ENCODE measurements around the gene NBPF3.

The NBPF3 gene

GRCh38 chr1:21491488-21492355 is 51.8 kb downstream of the NBPF3 start:
- H3K9me3 ChIP-seq (ENCODE audit: control insufficient read depth, low read length): peaks cover 2% of the 10 kb centered on the region
- no peaks in the 10 kb centered on the region for H3K4me1 ChIP-seq (ENCODE audit: control insufficient read depth, insufficient read depth, low read length)
- no peaks in the 10 kb centered on the region for H3K36me3 ChIP-seq (ENCODE audit: control insufficient read depth, insufficient read depth, low read length)
- H3K27ac ChIP-seq (ENCODE audit: insufficient read depth, low read depth, low read length, poor library complexity, severe bottlenecking): no peak overlapping the region
- WGBS, 2 experiments: 81 to 83% methylated on average over 8 of the region's 8 CpGs
- H3K4me3 ChIP-seq (ENCODE audit: insufficient read depth, low read depth, low read length): no peak overlapping the region
- H3K27me3 ChIP-seq (ENCODE audit: control insufficient read depth, insufficient read depth, low read length, poor library complexity, severe bottlenecking): no peaks in the 10 kb centered on the region

DNA sequence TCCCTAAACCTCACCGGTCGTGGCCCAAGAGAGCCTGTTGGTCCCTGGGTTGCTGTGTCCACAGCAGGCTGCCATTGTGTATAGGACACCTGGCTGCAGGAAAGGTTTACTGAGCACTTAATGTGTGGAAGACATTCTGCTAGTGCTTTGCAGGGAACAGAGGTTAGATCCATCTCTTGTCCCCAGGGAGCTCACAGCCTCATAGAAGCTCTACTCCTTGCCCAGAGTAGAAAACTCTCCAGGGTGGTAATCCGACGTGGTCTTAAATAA is 52.4 kb downstream of the NBPF3 start:
- Histone ChIP-seq H3K4me1 (ENCODE audit: control insufficient read depth, insufficient read depth, low read length) (no peaks in the 10 kb centered on the region), H3K27ac (ENCODE audit: insufficient read depth, low read depth, low read length, poor library complexity, severe bottlenecking) (no peak overlapping the region), H3K4me3 (ENCODE audit: insufficient read depth, low read depth, low read length) (no peak overlapping the region), H3K27me3 (ENCODE audit: control insufficient read depth, insufficient read depth, low read length, poor library complexity, severe bottlenecking) (no peaks in the 10 kb centered on the region), H3K9me3 (ENCODE audit: control insufficient read depth, low read length) (peaks cover 2% of the 10 kb centered on the region), H3K36me3 (ENCODE audit: control insufficient read depth, insufficient read depth, low read length) (no peaks in the 10 kb centered on the region)
- 55 to 60% methylated on average over 4 of the region's 4 CpGs for WGBS, 2 experiments

GRCh38 chr1:21494196-21494595 is 54.3 kb downstream of the NBPF3 start:
- 80 to 82% methylated on average over 6 of the region's 6 CpGs for WGBS, 2 experiments
- peaks cover 2% of the 10 kb centered on the region for H3K9me3 ChIP-seq (ENCODE audit: control insufficient read depth, low read length)
- H3K36me3 ChIP-seq (ENCODE audit: control insufficient read depth, insufficient read depth, low read length): no peaks in the 10 kb centered on the region
- no peak overlapping the region for H3K27ac ChIP-seq (ENCODE audit: insufficient read depth, low read depth, low read length, poor library complexity, severe bottlenecking)
- H3K27me3 ChIP-seq (ENCODE audit: control insufficient read depth, insufficient read depth, low read length, poor library complexity, severe bottlenecking): no peaks in the 10 kb centered on the region
- no peak overlapping the region for H3K4me3 ChIP-seq (ENCODE audit: insufficient read depth, low read depth, low read length)
- H3K4me1 ChIP-seq (ENCODE audit: control insufficient read depth, insufficient read depth, low read length): no peaks in the 10 kb centered on the region

DNA sequence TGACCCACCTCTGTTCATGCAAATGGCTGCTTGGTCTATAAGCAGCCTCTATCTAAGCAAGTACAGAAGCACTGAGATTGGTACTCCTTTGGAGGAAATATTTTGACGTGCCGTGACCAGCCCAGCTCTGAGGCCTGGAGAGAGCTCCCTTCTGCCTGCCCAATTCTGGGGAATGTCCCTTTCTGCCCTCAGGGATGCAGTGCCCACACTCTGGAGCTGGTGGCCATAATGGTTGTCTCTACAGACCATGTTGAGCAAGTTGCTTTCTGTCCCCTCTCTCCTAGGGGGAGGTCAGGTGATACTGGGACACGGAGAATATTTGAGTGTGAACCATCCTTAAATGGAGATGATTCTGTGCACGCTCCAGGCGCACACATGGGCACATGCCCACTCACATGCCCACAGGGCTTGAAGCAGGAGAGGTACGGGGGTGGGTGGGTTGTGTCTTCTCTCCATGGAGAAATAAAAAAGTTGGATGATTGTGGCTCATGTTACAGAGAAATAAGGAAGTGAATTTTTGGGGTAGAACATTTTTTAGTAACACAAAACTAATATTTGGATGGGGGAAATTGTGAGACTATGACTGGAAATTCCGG is 55.4 kb downstream of the NBPF3 start:
- no peak overlapping the region for H3K27ac ChIP-seq (ENCODE audit: insufficient read depth, low read depth, low read length, poor library complexity, severe bottlenecking)
- H3K36me3 ChIP-seq (ENCODE audit: control insufficient read depth, insufficient read depth, low read length): no peaks in the 10 kb centered on the region
- no peak overlapping the region for H3K4me3 ChIP-seq (ENCODE audit: insufficient read depth, low read depth, low read length)
- peaks cover 2% of the 10 kb centered on the region for H3K9me3 ChIP-seq (ENCODE audit: control insufficient read depth, low read length)
- H3K4me1 ChIP-seq (ENCODE audit: control insufficient read depth, insufficient read depth, low read length): no peaks in the 10 kb centered on the region
- no peaks in the 10 kb centered on the region for H3K27me3 ChIP-seq (ENCODE audit: control insufficient read depth, insufficient read depth, low read length, poor library complexity, severe bottlenecking)
- WGBS, 2 experiments: 96% methylated on average over 7 of the region's 7 CpGs

DNA sequence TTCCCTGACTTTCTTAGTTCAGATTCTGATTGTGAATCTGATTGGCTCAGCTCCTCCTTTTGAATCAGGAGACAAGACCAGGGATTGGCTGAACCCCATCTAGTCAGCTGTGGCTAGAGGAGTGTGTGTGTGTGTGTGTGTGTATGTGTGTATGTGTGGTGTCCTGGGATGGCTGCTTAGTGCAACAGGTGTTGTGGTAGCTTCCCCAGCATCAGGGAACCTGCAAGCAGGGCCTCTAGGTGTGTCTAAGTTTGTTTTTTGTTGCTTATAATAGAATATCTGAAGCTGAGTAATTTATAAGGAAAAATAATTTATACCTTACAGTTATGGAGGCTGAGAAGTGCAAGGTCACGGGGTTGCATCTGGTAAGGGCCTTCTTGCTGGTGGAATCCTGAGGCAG is 56.1 kb downstream of the NBPF3 start:
- Histone ChIP-seq H3K27me3 (ENCODE audit: control insufficient read depth, insufficient read depth, low read length, poor library complexity, severe bottlenecking) (no peaks in the 10 kb centered on the region), H3K4me3 (ENCODE audit: insufficient read depth, low read depth, low read length) (no peak overlapping the region), H3K4me1 (ENCODE audit: control insufficient read depth, insufficient read depth, low read length) (no peaks in the 10 kb centered on the region), H3K9me3 (ENCODE audit: control insufficient read depth, low read length) (no peaks in the 10 kb centered on the region), H3K27ac (ENCODE audit: insufficient read depth, low read depth, low read length, poor library complexity, severe bottlenecking) (no peak overlapping the region), H3K36me3 (ENCODE audit: control insufficient read depth, insufficient read depth, low read length) (no peaks in the 10 kb centered on the region)
- WGBS, 2 experiments: 94 to 95% methylated on average over 1 of the region's 1 CpG

DNA sequence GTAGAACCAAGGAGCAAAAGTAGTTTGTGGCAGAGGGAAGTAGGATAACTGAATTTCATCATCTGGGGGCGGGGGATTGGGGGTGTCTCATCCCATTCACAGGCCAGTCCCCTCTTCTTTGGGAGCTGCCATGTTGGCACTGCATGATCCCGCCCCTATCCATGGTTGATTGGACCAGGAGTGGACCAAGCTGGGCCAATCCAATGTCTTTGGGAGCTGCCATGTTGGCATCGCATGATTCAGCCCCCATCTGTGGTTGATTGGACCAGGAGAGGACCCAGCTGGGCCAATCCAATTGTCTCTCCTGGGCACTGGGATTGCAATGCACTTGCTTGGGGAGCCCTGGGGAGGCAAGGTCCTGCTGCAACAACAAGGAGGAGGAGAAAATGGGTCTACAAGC is 56.9 kb downstream of the NBPF3 start:
- 89 to 93% methylated on average over 3 of the region's 3 CpGs for WGBS, 2 experiments
- Histone ChIP-seq H3K9me3 (ENCODE audit: control insufficient read depth, low read length) (no peaks in the 10 kb centered on the region), H3K27ac (ENCODE audit: insufficient read depth, low read depth, low read length, poor library complexity, severe bottlenecking) (no peak overlapping the region), H3K4me1 (ENCODE audit: control insufficient read depth, insufficient read depth, low read length) (no peaks in the 10 kb centered on the region), H3K27me3 (ENCODE audit: control insufficient read depth, insufficient read depth, low read length, poor library complexity, severe bottlenecking) (no peaks in the 10 kb centered on the region), H3K36me3 (ENCODE audit: control insufficient read depth, insufficient read depth, low read length) (no peaks in the 10 kb centered on the region), H3K4me3 (ENCODE audit: insufficient read depth, low read depth, low read length) (no peak overlapping the region)

DNA sequence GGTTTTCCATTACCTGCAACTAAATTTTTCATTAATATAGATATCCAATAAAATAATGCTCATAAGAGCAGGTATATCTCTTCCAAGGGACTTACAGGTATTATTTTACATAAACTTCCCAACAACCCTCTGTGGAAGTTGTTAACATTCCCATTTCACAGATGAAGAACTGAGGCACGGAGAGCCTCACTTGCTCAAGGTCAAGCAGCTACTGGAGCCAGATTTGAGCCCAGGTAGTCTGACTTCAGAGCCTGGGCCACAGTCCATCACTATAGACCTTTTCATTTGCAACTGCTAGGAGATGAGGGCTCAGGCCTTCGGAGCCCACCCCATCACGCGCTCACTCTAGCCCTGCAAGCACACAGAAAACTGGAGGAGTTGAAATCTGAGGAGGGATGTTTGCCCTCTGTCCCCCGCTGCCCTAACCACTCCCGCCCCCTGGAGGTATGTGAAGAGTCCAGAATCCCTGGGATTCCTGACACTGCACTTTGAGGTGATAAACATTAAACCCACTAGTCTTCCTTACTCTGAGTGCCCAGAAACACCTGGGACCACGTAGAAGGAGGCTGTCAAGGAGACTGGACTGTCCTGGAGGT is 57.6 kb downstream of the NBPF3 start:
- H3K9me3 ChIP-seq (ENCODE audit: control insufficient read depth, low read length): no peaks in the 10 kb centered on the region
- no peaks in the 10 kb centered on the region for H3K36me3 ChIP-seq (ENCODE audit: control insufficient read depth, insufficient read depth, low read length)
- no peaks in the 10 kb centered on the region for H3K27me3 ChIP-seq (ENCODE audit: control insufficient read depth, insufficient read depth, low read length, poor library complexity, severe bottlenecking)
- no peak overlapping the region for H3K27ac ChIP-seq (ENCODE audit: insufficient read depth, low read depth, low read length, poor library complexity, severe bottlenecking)
- H3K4me1 ChIP-seq (ENCODE audit: control insufficient read depth, insufficient read depth, low read length): no peaks in the 10 kb centered on the region
- 44 to 47% methylated on average over 4 to 7 of the region's 7 CpGs for WGBS, 2 experiments
- no peak overlapping the region for H3K4me3 ChIP-seq (ENCODE audit: insufficient read depth, low read depth, low read length)

- Histone ChIP-seq H3K4me3 (ENCODE audit: insufficient read depth, low read depth, low read length) (no peak overlapping the region), H3K9me3 (ENCODE audit: control insufficient read depth, low read length) (no peaks in the 10 kb centered on the region), H3K4me1 (ENCODE audit: control insufficient read depth, insufficient read depth, low read length) (peaks cover 5% of the 10 kb centered on the region), H3K36me3 (ENCODE audit: control insufficient read depth, insufficient read depth, low read length) (no peaks in the 10 kb centered on the region), H3K27ac (ENCODE audit: insufficient read depth, low read depth, low read length, poor library complexity, severe bottlenecking) (no peak overlapping the region), H3K27me3 (ENCODE audit: control insufficient read depth, insufficient read depth, low read length, poor library complexity, severe bottlenecking) (no peaks in the 10 kb centered on the region)
- 80 to 100% methylated on average over 1 of the region's 1 CpG for WGBS, 2 experiments
Observed at GRCh38 chr1:21499283-21499950, 59.5 kb downstream of the NBPF3 start.

- Histone ChIP-seq H3K36me3 (ENCODE audit: control insufficient read depth, insufficient read depth, low read length) (no peaks in the 10 kb centered on the region), H3K9me3 (ENCODE audit: control insufficient read depth, low read length) (no peaks in the 10 kb centered on the region), H3K4me3 (ENCODE audit: insufficient read depth, low read depth, low read length) (no peak overlapping the region), H3K4me1 (ENCODE audit: control insufficient read depth, insufficient read depth, low read length) (peaks cover 5% of the 10 kb centered on the region), H3K27ac (ENCODE audit: insufficient read depth, low read depth, low read length, poor library complexity, severe bottlenecking) (no peak overlapping the region), H3K27me3 (ENCODE audit: control insufficient read depth, insufficient read depth, low read length, poor library complexity, severe bottlenecking) (peaks cover 12% of the 10 kb centered on the region)
- WGBS, 2 experiments: 59 to 65% methylated on average over 7 of the region's 7 CpGs
Observed at GRCh38 chr1:21503706-21504377, 63.9 kb downstream of the NBPF3 start.

DNA sequence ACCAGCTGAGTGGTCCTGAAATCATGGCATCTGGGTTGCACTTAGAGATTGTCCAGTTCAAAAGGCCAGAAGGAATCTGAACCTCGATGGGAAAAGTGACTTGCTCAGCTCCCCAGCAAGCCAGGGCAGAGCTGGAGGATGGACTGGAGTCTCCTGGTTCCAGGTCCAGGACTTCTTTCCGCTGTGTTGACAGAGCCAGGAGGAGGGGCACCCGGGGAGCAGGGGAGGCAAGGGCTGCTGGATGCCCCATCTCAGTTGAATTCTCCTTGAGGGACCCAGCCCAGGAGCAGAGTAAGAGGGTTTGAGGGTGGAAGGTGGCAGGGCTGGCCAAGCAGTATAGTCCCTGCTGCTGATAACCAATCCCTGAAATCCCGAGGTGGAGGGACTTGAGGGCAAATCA is 66.9 kb downstream of the NBPF3 start:
- Histone ChIP-seq H3K9me3 (ENCODE audit: control insufficient read depth, low read length) (no peaks in the 10 kb centered on the region), H3K27me3 (ENCODE audit: control insufficient read depth, insufficient read depth, low read length, poor library complexity, severe bottlenecking) (peaks cover 12% of the 10 kb centered on the region), H3K27ac (ENCODE audit: insufficient read depth, low read depth, low read length, poor library complexity, severe bottlenecking) (no peak overlapping the region), H3K36me3 (ENCODE audit: control insufficient read depth, insufficient read depth, low read length) (no peaks in the 10 kb centered on the region), H3K4me1 (ENCODE audit: control insufficient read depth, insufficient read depth, low read length) (peaks cover 15% of the 10 kb centered on the region), H3K4me3 (ENCODE audit: insufficient read depth, low read depth, low read length) (no peak overlapping the region)
- 86 to 88% methylated on average over 4 of the region's 4 CpGs for WGBS, 2 experiments

Data from ectodermal cell (in vitro differentiated cells).